NCI-H82 treated with DMSO at 0.1 percent for 48 hours (cell line): ENCODE data around the gene DDX42.

ENCODE experiments used
- DNase-seq: peaks from one replicate; lab custom pipeline; 2025; ENCODE audit not compliant: unreplicated experiment; lab: John Stamatoyannopoulos, UW

Gene DDX42

GRCh38 chr17:63774141-63774968 is at the start of gene DDX42:
Gene DDX42 (plus strand): TSS chr17:63774170. CDS start chr17:63787050, 12,880 bp downstream.
- peak; percentile 41 for DNase-seq

- DNase-seq = no peak
Observed at GRCh38 chr17:63735691-63736090, 38.3 kb upstream of the DDX42 start.

- DNase-seq = no peak
Observed at GRCh38 chr17:63740464-63741142, 33.4 kb upstream of the DDX42 start.

- DNase-seq = no peak
Observed at GRCh38 chr17:63741143-63741407, 32.9 kb upstream of the DDX42 start.

GRCh38 chr17:63741408-63742173 is 32.4 kb upstream of the DDX42 start, which contains the start of gene STRADA:
Gene STRADA (minus strand): TSS chr17:63741799. CDS start chr17:63728369, 13,430 bp downstream.
- peak; percentile 97 for DNase-seq

GRCh38 chr17:63751806-63752205 is 22.2 kb upstream of the DDX42 start:
- DNase-seq = no peak

- DNase-seq = no peak
Observed at GRCh38 chr17:63752707-63753106, 21.3 kb upstream of the DDX42 start.

GRCh38 chr17:63753215-63753614 is 20.8 kb upstream of the DDX42 start:
- no peak for DNase-seq

GRCh38 chr17:63754046-63754445 is 19.9 kb upstream of the DDX42 start:
- DNase-seq = no peak

- DNase-seq = no peak
Observed at GRCh38 chr17:63758428-63758827, 15.5 kb upstream of the DDX42 start.

GRCh38 chr17:63760771-63761539 is 13.0 kb upstream of the DDX42 start:
- DNase-seq = no peak

- no peak for DNase-seq
Observed at GRCh38 chr17:63762161-63763078, 11.6 kb upstream of the DDX42 start.

GRCh38 chr17:63764716-63765115 is 9.3 kb upstream of the DDX42 start:
- no peak for DNase-seq

- no peak for DNase-seq
Observed at GRCh38 chr17:63766754-63767153, 7.2 kb upstream of the DDX42 start.

- no peak for DNase-seq
Observed at GRCh38 chr17:63768433-63768832, 5.5 kb upstream of the DDX42 start.

- DNase-seq = no peak
Observed at GRCh38 chr17:63772801-63773271, 1.1 kb upstream of the DDX42 start.

GRCh38 chr17:63773272-63774140 is 464 bp upstream of the DDX42 start, which contains the start of gene CCDC47:
Gene CCDC47 (minus strand): TSS chr17:63773597. CDS start chr17:63766175, 7,422 bp downstream.
- DNase-seq = peak; percentile 94

- DNase-seq = no peak
Observed at GRCh38 chr17:63774969-63775265, 947 bp downstream of the DDX42 start.

- no peak for DNase-seq
Observed at GRCh38 chr17:63775420-63775819, 1.4 kb downstream of the DDX42 start.
